HepG2 (cell line): ENCODE data around the gene KCNH6. TPM values are rescaled to one million over a fixed set of nuclear protein-coding genes. Genes with fewer than 3 reads are reported as not detected.

Experiments
- FOXJ3 ChIP-seq: sonication (generic); formaldehyde crosslinking; IDR thresholded peaks from 2 replicates; pipeline ENCODE4 v1.4.0; 2020; ENCODE audit warnings: missing genetic modification reagents, mild to moderate bottlenecking, borderline replicate concordance
- ISX ChIP-seq: sonication (generic); formaldehyde crosslinking; conservative IDR thresholded peaks from 2 replicates; pipeline ENCODE4 v1.5.0; 2020; ENCODE audit warnings: missing genetic modification reagents
- MAFK ChIP-seq, 2 experiments: IDR thresholded peaks in 1 of 2; conservative IDR thresholded peaks in 1 of 2; 2 replicates each; pipeline ENCODE4 v1.6.1; 2011; ENCODE audit warnings: improper control_type of control experiment in 2 of 2, low read length in 2 of 2
- NFYC ChIP-seq: IDR thresholded peaks from 2 replicates; pipeline ENCODE4 v1.6.1; 2016; ENCODE audit warnings: missing genetic modification reagents, missing compliant biosample characterization
- NR3C1 ChIP-seq: sonication (generic); formaldehyde crosslinking; IDR thresholded peaks from 2 replicates; pipeline ENCODE4 v1.4.0; 2020; ENCODE audit warnings: missing genetic modification reagents
- SETDB1 ChIP-seq: sonication (generic); formaldehyde crosslinking; IDR thresholded peaks from 2 replicates; pipeline ENCODE4 v1.5.1; 2020; ENCODE audit warnings: missing genetic modification reagents, mild to moderate bottlenecking, borderline replicate concordance
- ZNF20 ChIP-seq: sonication (generic); formaldehyde crosslinking; IDR thresholded peaks from 2 replicates; pipeline ENCODE4 v1.4.0; 2020; ENCODE audit warnings: mild to moderate bottlenecking, moderate library complexity, missing genetic modification reagents
- ZNF451 ChIP-seq: sonication (generic); formaldehyde crosslinking; IDR thresholded peaks from 2 replicates; pipeline ENCODE4 v1.5.0; 2020; ENCODE audit warnings: mild to moderate bottlenecking, missing genetic modification reagents
- ZNF737 ChIP-seq: sonication (generic); formaldehyde crosslinking; IDR thresholded peaks from 2 replicates; pipeline ENCODE4 v1.5.0; 2020; ENCODE audit warnings: missing genetic modification reagents, mild to moderate bottlenecking, borderline replicate concordance
- ZNF788 ChIP-seq: sonication (generic); formaldehyde crosslinking; IDR thresholded peaks from 2 replicates; pipeline ENCODE4 v1.5.0; 2020; ENCODE audit warnings: mild to moderate bottlenecking, missing genetic modification reagents, borderline replicate concordance
- polyA plus RNA-seq, 8 experiments: library from polyadenylated mRNA; depleted of rRNA in 3 of 8; stranded (reverse) in 7 of 8; unstranded in 1 of 8; fragments of >200 nt; fragmentation: Illumina TruSeq in 4 of 8; extraction: Trizol in 4 of 8; gene quantifications; 2 replicates each; pipeline versions ENCODE4 v1.2.1 to v1.2.3, GENCODE V29; 2011 to 2016; ENCODE audit warnings: low read depth in 4 of 8, missing spikeins in 1 of 8, mixed read lengths in 1 of 8; ENCODE audit not compliant: insufficient read depth in 1 of 8
- total RNA-seq, 5 experiments: library from RNA; depleted of rRNA; stranded (reverse); fragments of >200 nt; fragmentation: Illumina TruSeq; extraction: Trizol; gene quantifications; 2 replicates each; pipeline ENCODE4 v1.2.3, GENCODE V29; 2016; ENCODE audit warnings: low read depth in 1 of 5
- TF ChIP-seq, protein P1 (sequence below): sonication (generic); formaldehyde crosslinking; IDR thresholded peaks from 2 replicates; pipeline ENCODE4 v1.4.0; 2020; ENCODE audit warnings: missing genetic modification reagents
- TF ChIP-seq, protein P2 (sequence below): sonication (generic); formaldehyde crosslinking; IDR thresholded peaks from 2 replicates; pipeline ENCODE4 v1.5.0; 2020; ENCODE audit warnings: mild to moderate bottlenecking, missing genetic modification reagents
- TF ChIP-seq, protein P3 (sequence below), 2 experiments: sonication (generic) in 1 of 2; formaldehyde crosslinking in 1 of 2; IDR thresholded peaks; 2 replicates each; pipeline versions ENCODE4 v1.6.1 to v1.9.0; 2014 to 2022; ENCODE audit warnings: antibody characterized with exemption in 1 of 2, borderline replicate concordance in 1 of 2, inconsistent platforms in 1 of 2, low read depth in 1 of 2, missing genetic modification reagents in 1 of 2
- TF ChIP-seq, protein P4 (sequence below): sonication (generic); formaldehyde crosslinking; IDR thresholded peaks from 2 replicates; pipeline ENCODE4 v1.5.1; 2020; ENCODE audit warnings: mild to moderate bottlenecking, missing genetic modification reagents, moderate library complexity
- TF ChIP-seq, protein P5 (sequence below): sonication (generic); formaldehyde crosslinking; IDR thresholded peaks from 2 replicates; pipeline ENCODE4 v1.5.0; 2020; ENCODE audit warnings: missing genetic modification reagents

The KCNH6 gene
- total and polyA plus RNA-seq, 2 of the 13 experiments (the other 11 are each of a cell fraction or from before 2014, with no cell fraction given) = 0.05 to 0.18 TPM

DNA sequence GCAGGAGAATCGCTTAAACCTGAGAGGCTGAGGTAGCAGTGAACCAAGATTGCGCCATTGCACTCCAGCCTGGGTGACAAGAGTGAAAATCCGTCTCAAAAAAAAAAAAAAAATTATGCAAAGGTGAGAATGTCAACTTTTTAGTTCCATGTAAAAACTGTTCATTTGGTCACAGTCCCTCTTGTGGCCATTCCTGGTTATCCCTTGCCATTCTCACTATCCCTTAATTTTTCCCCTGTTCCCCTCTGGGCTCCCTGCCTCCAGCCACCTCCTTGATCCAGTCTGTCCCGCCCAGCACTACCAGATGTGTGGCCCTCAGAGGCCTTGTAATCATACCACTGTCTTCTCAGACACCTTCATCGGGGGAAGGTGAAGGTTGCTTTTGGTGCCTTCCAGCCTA is 50.5 kb downstream of the KCNH6 start (continued):
- TF ChIP-seq, protein P1, sequence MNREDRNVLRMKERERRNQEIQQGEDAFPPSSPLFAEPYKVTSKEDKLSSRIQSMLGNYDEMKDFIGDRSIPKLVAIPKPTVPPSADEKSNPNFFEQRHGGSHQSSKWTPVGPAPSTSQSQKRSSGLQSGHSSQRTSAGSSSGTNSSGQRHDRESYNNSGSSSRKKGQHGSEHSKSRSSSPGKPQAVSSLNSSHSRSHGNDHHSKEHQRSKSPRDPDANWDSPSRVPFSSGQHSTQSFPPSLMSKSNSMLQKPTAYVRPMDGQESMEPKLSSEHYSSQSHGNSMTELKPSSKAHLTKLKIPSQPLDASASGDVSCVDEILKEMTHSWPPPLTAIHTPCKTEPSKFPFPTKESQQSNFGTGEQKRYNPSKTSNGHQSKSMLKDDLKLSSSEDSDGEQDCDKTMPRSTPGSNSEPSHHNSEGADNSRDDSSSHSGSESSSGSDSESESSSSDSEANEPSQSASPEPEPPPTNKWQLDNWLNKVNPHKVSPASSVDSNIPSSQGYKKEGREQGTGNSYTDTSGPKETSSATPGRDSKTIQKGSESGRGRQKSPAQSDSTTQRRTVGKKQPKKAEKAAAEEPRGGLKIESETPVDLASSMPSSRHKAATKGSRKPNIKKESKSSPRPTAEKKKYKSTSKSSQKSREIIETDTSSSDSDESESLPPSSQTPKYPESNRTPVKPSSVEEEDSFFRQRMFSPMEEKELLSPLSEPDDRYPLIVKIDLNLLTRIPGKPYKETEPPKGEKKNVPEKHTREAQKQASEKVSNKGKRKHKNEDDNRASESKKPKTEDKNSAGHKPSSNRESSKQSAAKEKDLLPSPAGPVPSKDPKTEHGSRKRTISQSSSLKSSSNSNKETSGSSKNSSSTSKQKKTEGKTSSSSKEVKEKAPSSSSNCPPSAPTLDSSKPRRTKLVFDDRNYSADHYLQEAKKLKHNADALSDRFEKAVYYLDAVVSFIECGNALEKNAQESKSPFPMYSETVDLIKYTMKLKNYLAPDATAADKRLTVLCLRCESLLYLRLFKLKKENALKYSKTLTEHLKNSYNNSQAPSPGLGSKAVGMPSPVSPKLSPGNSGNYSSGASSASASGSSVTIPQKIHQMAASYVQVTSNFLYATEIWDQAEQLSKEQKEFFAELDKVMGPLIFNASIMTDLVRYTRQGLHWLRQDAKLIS (CRISPR knock-in tag) = no peak
- TF ChIP-seq, protein P2, sequence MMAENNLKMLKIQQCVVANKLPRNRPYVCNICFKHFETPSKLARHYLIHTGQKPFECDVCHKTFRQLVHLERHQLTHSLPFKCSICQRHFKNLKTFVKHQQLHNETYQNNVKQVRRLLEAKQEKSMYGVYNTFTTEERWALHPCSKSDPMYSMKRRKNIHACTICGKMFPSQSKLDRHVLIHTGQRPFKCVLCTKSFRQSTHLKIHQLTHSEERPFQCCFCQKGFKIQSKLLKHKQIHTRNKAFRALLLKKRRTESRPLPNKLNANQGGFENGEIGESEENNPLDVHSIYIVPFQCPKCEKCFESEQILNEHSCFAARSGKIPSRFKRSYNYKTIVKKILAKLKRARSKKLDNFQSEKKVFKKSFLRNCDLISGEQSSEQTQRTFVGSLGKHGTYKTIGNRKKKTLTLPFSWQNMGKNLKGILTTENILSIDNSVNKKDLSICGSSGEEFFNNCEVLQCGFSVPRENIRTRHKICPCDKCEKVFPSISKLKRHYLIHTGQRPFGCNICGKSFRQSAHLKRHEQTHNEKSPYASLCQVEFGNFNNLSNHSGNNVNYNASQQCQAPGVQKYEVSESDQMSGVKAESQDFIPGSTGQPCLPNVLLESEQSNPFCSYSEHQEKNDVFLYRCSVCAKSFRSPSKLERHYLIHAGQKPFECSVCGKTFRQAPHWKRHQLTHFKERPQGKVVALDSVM (CRISPR knock-in tag) = peak; percentile 28; the same call in 1 of the 2 replicates
- TF ChIP-seq ZNF20 (CRISPR knock-in tag) (no peak), ZNF737 (CRISPR knock-in tag) (no peak), SETDB1 (CRISPR knock-in tag) (no peak), MAFK (conservative IDR thresholded peaks at IDR 0.05 in 1 of 2, IDR thresholded peaks at IDR 0.05 in 1 of 2; ENCODE audit: low read length in 2 of 2) (no peak), ISX (CRISPR knock-in tag) (no peak), NFYC (no peak), NR3C1 (CRISPR knock-in tag) (no peak), FOXJ3 (CRISPR knock-in tag) (no peak), ZNF788 (CRISPR knock-in tag) (peak; percentile 38; the same call in 1 of the 2 replicates), ZNF451 (CRISPR knock-in tag) (no peak)
- TF ChIP-seq, protein P3, sequence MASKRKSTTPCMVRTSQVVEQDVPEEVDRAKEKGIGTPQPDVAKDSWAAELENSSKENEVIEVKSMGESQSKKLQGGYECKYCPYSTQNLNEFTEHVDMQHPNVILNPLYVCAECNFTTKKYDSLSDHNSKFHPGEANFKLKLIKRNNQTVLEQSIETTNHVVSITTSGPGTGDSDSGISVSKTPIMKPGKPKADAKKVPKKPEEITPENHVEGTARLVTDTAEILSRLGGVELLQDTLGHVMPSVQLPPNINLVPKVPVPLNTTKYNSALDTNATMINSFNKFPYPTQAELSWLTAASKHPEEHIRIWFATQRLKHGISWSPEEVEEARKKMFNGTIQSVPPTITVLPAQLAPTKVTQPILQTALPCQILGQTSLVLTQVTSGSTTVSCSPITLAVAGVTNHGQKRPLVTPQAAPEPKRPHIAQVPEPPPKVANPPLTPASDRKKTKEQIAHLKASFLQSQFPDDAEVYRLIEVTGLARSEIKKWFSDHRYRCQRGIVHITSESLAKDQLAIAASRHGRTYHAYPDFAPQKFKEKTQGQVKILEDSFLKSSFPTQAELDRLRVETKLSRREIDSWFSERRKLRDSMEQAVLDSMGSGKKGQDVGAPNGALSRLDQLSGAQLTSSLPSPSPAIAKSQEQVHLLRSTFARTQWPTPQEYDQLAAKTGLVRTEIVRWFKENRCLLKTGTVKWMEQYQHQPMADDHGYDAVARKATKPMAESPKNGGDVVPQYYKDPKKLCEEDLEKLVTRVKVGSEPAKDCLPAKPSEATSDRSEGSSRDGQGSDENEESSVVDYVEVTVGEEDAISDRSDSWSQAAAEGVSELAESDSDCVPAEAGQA (IDR thresholded peaks at IDR 0.05; ENCODE audit: low read depth) = no peak
- TF ChIP-seq, protein P3 (CRISPR knock-in tag; IDR thresholded peaks at IDR 0.05; ENCODE audit: borderline replicate concordance) = no peak
- TF ChIP-seq, protein P4, sequence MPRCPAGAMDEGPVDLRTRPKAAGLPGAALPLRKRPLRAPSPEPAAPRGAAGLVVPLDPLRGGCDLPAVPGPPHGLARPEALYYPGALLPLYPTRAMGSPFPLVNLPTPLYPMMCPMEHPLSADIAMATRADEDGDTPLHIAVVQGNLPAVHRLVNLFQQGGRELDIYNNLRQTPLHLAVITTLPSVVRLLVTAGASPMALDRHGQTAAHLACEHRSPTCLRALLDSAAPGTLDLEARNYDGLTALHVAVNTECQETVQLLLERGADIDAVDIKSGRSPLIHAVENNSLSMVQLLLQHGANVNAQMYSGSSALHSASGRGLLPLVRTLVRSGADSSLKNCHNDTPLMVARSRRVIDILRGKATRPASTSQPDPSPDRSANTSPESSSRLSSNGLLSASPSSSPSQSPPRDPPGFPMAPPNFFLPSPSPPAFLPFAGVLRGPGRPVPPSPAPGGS (CRISPR knock-in tag) = no peak
- TF ChIP-seq, protein P5, sequence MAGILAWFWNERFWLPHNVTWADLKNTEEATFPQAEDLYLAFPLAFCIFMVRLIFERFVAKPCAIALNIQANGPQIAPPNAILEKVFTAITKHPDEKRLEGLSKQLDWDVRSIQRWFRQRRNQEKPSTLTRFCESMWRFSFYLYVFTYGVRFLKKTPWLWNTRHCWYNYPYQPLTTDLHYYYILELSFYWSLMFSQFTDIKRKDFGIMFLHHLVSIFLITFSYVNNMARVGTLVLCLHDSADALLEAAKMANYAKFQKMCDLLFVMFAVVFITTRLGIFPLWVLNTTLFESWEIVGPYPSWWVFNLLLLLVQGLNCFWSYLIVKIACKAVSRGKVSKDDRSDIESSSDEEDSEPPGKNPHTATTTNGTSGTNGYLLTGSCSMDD = no peak
